GM19099 (cell line): ENCODE results near the gene SHISA7.

Source experiments
- POLR2A ChIP-seq: IDR thresholded peaks from 3 replicates; pipeline ENCODE4 v1.6.1; 2011; ENCODE audit warnings: low read depth; ENCODE audit not compliant: insufficient read length; ENCODE audit errors: extremely low read depth

Gene SHISA7

GRCh38 chr19:55474269-55475265 lies 31.5 kb upstream of the SHISA7 start:
- no peak for TF ChIP-seq POLR2A

- no peak for TF ChIP-seq POLR2A
Measured at GRCh38 chr19:55473225-55474012, 30.3 kb upstream of the SHISA7 start.

GRCh38 chr19:55472463-55472862 lies 29.4 kb upstream of the SHISA7 start:
- TF ChIP-seq POLR2A, result no peak

GRCh38 chr19:55471266-55471665 lies 28.2 kb upstream of the SHISA7 start:
- no peak for TF ChIP-seq POLR2A

GRCh38 chr19:55468054-55468393 lies 24.9 kb upstream of the SHISA7 start:
- TF ChIP-seq POLR2A, result no peak

GRCh38 chr19:55467236-55468053 lies 24.3 kb upstream of the SHISA7 start:
- no peak for TF ChIP-seq POLR2A

GRCh38 chr19:55466241-55466614 lies 23.1 kb upstream of the SHISA7 start:
- TF ChIP-seq POLR2A, result no peak

- no peak for TF ChIP-seq POLR2A
Measured at GRCh38 chr19:55465460-55466240, 22.6 kb upstream of the SHISA7 start.

- TF ChIP-seq POLR2A, result no peak
Measured at GRCh38 chr19:55464662-55465054, 21.6 kb upstream of the SHISA7 start, which contains the start of gene C19orf85. Gene C19orf85 (minus strand): TSS chr19:55464751. CDS start chr19:55464554, 197 bp downstream.

GRCh38 chr19:55464039-55464661 lies 21.1 kb upstream of the SHISA7 start:
- TF ChIP-seq POLR2A, result no peak

GRCh38 chr19:55463583-55464031 lies 20.5 kb upstream of the SHISA7 start:
- TF ChIP-seq POLR2A, result no peak

- TF ChIP-seq POLR2A, result no peak
Measured at GRCh38 chr19:55462722-55463121, 19.6 kb upstream of the SHISA7 start.

- peak; percentile 32 for TF ChIP-seq POLR2A
Measured at GRCh38 chr19:55461974-55462626, 19.0 kb upstream of the SHISA7 start.
